Fibroblast of lung (primary cell): Measurements from ENCODE around the gene SELENOS. TPM values are rescaled to one million over a fixed set of nuclear protein-coding genes. Genes with fewer than 3 reads are reported as not detected.

Source experiments
- DNase-seq, 2 donors: peaks; one replicate each; pipeline versions ENCODE4 v3.0.0 to v3.0.0-alpha.2; 2010; ENCODE audit warnings: low read depth in 2 of 2
- H2AFZ ChIP-seq: 2 replicates; pipeline ENCODE4 v1.5.1; 2012; ENCODE audit warnings: low read length, control low read depth, inconsistent platforms
- H3K27ac ChIP-seq: 2 replicates; pipeline ENCODE4 v1.5.1; 2011; ENCODE audit warnings: low read length, control low read depth; ENCODE audit not compliant: insufficient read depth
- H3K27me3 ChIP-seq: 2 replicates; pipeline ENCODE4 v1.5.1; 2011; ENCODE audit warnings: mild to moderate bottlenecking, low read length; ENCODE audit not compliant: control insufficient read depth, insufficient read depth
- H3K36me3 ChIP-seq: 2 replicates; pipeline ENCODE4 v1.5.1; 2011; ENCODE audit warnings: low read length; ENCODE audit not compliant: control insufficient read depth, insufficient read depth
- H3K4me1 ChIP-seq: 2 replicates; pipeline ENCODE4 v1.5.1; 2011; ENCODE audit warnings: low read length; ENCODE audit not compliant: control insufficient read depth, insufficient read depth; ENCODE audit errors: extremely low read depth
- H3K4me2 ChIP-seq: 2 replicates; pipeline ENCODE4 v1.5.1; 2011; ENCODE audit warnings: low read length, control low read depth; ENCODE audit not compliant: insufficient read depth; ENCODE audit errors: extremely low read depth
- H3K4me3 ChIP-seq, 4 experiments: fragments of 200-600 bp in 1 of 4; sonication (generic) in 1 of 4; replicated peaks in 1 of 4; 2 replicates each; pipeline ENCODE4 v1.5.1; 2011 to 2016; ENCODE audit warnings: low read length in 4 of 4, low read depth in 3 of 4, mild to moderate bottlenecking in 3 of 4, control low read depth in 2 of 4, inconsistent platforms in 1 of 4, mixed read lengths in 1 of 4; ENCODE audit not compliant: insufficient read depth in 1 of 4; ENCODE audit errors: control extremely low read depth in 1 of 4
- H3K79me2 ChIP-seq: 2 replicates; pipeline ENCODE4 v1.5.1; 2012; ENCODE audit warnings: mild to moderate bottlenecking, low read length, inconsistent platforms; ENCODE audit not compliant: control insufficient read depth, insufficient read depth
- H3K9ac ChIP-seq: 2 replicates; pipeline ENCODE4 v1.5.1; 2011; ENCODE audit warnings: mild to moderate bottlenecking, low read length, control low read depth; ENCODE audit not compliant: insufficient read depth
- H3K9me3 ChIP-seq: 2 replicates; pipeline ENCODE4 v1.5.1; 2012; ENCODE audit warnings: low read depth, low read length; ENCODE audit not compliant: control insufficient read depth, insufficient read depth
- H4K20me1 ChIP-seq: 2 replicates; pipeline ENCODE4 v1.5.1; 2011; ENCODE audit warnings: low read length; ENCODE audit not compliant: control insufficient read depth, insufficient read depth; ENCODE audit errors: extremely low read depth
- EZH2 ChIP-seq: IDR thresholded peaks from 2 replicates; pipeline ENCODE4 v1.5.1; 2012; ENCODE audit warnings: low read length, control low read depth, mild to moderate bottlenecking; ENCODE audit errors: missing control alignments
- polyA plus RNA-seq, 2 donors: library from polyadenylated mRNA; depleted of rRNA in 1 of 2; stranded (reverse) in 1 of 2; unstranded in 1 of 2; fragments of >200 nt; gene quantifications; 2 replicates each; pipeline ENCODE4 v1.2.1, GENCODE V29; 2011 to 2012; ENCODE audit warnings: missing spikeins in 1 of 2
- total RNA-seq: library from RNA; depleted of rRNA; stranded (reverse); fragments of >200 nt; gene quantifications from 2 replicates; pipeline ENCODE4 v1.2.1, GENCODE V29; 2014
- TF ChIP-seq, protein P1 (sequence below), 2 donors: IDR thresholded peaks in 1 of 2; conservative IDR thresholded peaks in 1 of 2; 1 replicate in 1 of 2; 2 replicates in 1 of 2; pipeline ENCODE4 v1.5.1; 2011 to 2012; ENCODE audit warnings: low read length in 2 of 2, control low read depth in 1 of 2, inconsistent platforms in 1 of 2, low read depth in 1 of 2, mild to moderate bottlenecking in 1 of 2

SELENOS gene
- total and polyA plus RNA-seq, 2 donors (not counting 1 experiment from before 2014, with no cell fraction given), result 66.2 to 130 TPM

DNA sequence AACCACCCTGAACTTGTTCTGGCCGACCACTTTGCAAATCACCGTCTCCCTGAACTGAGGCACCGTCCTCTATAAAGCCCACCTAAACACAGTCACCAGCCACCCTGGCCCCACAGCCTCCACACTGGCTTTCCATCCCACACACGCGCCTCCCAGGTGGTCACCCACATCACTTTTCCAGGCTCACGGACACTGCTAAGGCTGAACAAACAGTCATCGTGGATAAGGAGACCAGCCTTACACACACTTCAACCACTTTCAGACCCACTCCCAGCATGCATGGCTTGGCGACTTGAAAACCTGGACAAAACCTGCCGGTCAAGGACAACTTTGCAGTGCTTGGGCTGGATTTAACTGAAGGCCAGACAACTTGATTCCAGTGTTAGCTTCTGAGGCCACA is 33.9 kb downstream of the SELENOS start:
- Histone ChIP-seq H3K36me3 (peaks cover 2% of the 10 kb centered on the region), H3K27me3 (no peaks in the 10 kb centered on the region), H3K4me3 (no peak overlapping the region), H4K20me1 (no peaks in the 10 kb centered on the region), H3K9ac (no peak overlapping the region), H3K9me3 (no peaks in the 10 kb centered on the region), H3K79me2 (peaks cover 99% of the 10 kb centered on the region), H3K4me1 (peaks cover 45% of the 10 kb centered on the region), H2AFZ (no peak overlapping the region), H3K4me2 (peak overlapping the region; percentile 7), H3K27ac (peak overlapping the region; percentile 23)
- no peak for DNase-seq
- TF ChIP-seq, protein P1, sequence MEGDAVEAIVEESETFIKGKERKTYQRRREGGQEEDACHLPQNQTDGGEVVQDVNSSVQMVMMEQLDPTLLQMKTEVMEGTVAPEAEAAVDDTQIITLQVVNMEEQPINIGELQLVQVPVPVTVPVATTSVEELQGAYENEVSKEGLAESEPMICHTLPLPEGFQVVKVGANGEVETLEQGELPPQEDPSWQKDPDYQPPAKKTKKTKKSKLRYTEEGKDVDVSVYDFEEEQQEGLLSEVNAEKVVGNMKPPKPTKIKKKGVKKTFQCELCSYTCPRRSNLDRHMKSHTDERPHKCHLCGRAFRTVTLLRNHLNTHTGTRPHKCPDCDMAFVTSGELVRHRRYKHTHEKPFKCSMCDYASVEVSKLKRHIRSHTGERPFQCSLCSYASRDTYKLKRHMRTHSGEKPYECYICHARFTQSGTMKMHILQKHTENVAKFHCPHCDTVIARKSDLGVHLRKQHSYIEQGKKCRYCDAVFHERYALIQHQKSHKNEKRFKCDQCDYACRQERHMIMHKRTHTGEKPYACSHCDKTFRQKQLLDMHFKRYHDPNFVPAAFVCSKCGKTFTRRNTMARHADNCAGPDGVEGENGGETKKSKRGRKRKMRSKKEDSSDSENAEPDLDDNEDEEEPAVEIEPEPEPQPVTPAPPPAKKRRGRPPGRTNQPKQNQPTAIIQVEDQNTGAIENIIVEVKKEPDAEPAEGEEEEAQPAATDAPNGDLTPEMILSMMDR (conservative IDR thresholded peaks at IDR 0.05 in 1 of 2, IDR thresholded peaks at IDR 0.05 in 1 of 2; ENCODE audit: low read depth in 1 of 2, low read length in 2 of 2), result no peak
- no peak for TF ChIP-seq EZH2

DNA sequence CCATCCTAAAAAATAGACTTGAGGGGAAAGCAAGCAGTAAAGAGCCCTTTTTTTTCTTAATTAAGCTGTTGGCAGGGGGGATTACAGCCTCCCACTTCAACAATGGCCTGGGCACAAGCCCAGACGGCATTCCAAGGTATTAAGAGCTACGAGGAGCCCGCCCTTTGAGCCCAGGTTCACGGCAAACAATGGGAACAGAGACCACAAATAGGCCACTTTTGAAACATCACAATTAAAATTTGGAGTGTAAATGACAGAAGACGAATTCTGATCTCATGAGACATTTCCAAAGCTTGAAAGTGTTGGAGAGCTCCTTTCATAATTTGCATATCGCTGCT is 34.3 kb downstream of the SELENOS start:
- peak in 1 of 2 donors; percentile 64 for DNase-seq
- Histone ChIP-seq H4K20me1 (no peaks in the 10 kb centered on the region), H3K9ac (no peak overlapping the region), H2AFZ (no peak overlapping the region), H3K36me3 (peaks cover 2% of the 10 kb centered on the region), H3K27me3 (no peaks in the 10 kb centered on the region), H3K4me1 (peaks cover 42% of the 10 kb centered on the region), H3K79me2 (peaks cover 99% of the 10 kb centered on the region), H3K9me3 (no peaks in the 10 kb centered on the region), H3K4me2 (peak overlapping the region; percentile 7), H3K4me3 (no peak overlapping the region), H3K27ac (peak overlapping the region; percentile 18)
- TF ChIP-seq, protein P1 (conservative IDR thresholded peaks at IDR 0.05 in 1 of 2, IDR thresholded peaks at IDR 0.05 in 1 of 2; ENCODE audit: low read depth in 1 of 2, low read length in 2 of 2), result no peak
- TF ChIP-seq EZH2, result no peak

DNA sequence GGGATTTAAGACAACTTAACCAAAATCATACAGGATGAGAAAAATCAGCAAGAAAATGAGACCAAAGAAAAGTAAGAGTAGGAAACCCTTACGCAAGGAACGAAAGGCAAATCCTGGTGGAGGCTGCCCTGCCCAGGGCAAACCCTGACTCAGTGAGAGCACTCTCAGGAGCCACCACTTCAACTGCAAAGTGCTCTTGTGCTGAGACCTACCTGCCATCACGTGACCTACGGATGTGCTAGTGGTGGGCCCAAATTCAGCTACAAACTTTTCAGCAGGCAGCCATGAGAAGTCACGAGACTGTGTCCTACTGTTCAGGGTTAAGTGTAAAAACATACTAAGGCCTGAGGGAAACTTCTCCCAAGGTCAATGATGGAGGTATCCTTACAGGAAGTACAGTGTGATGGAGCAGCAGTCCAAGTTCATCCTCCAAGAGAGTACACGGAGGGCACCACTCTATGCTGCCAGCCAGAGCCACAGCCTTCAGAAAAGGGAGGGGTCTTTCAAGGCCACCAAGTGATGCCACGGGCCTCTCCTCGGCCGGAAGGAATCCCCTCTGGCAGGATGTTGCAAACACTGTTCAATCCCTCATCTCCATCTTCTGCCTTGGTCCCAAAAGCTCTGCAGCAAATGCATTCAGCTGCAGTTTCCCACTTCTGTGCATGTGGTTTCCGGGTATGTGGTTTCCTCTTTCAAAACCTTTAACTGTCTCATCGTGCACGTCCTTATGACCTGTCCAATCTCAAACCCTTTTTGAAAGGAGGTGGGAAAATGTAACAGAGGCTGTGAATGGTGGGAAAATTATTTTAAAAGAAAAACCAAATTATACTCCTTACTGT is 34.9 kb downstream of the SELENOS start:
- Histone ChIP-seq H3K4me2 (no peak overlapping the region), H4K20me1 (no peaks in the 10 kb centered on the region), H3K9me3 (no peaks in the 10 kb centered on the region), H2AFZ (no peak overlapping the region), H3K4me3 (no peak overlapping the region), H3K27me3 (no peaks in the 10 kb centered on the region), H3K27ac (peak overlapping the region; percentile 18), H3K36me3 (peaks cover 3% of the 10 kb centered on the region), H3K4me1 (peaks cover 39% of the 10 kb centered on the region), H3K9ac (no peak overlapping the region), H3K79me2 (peaks cover 99% of the 10 kb centered on the region)
- peak in 1 of 2 donors; percentile 77 for DNase-seq
- no peak for TF ChIP-seq EZH2
- TF ChIP-seq, protein P1 (conservative IDR thresholded peaks at IDR 0.05 in 1 of 2, IDR thresholded peaks at IDR 0.05 in 1 of 2; ENCODE audit: low read depth in 1 of 2, low read length in 2 of 2), result no peak
